ENCODE results near the gene HOXB6.

HOXB6 gene

DNA sequence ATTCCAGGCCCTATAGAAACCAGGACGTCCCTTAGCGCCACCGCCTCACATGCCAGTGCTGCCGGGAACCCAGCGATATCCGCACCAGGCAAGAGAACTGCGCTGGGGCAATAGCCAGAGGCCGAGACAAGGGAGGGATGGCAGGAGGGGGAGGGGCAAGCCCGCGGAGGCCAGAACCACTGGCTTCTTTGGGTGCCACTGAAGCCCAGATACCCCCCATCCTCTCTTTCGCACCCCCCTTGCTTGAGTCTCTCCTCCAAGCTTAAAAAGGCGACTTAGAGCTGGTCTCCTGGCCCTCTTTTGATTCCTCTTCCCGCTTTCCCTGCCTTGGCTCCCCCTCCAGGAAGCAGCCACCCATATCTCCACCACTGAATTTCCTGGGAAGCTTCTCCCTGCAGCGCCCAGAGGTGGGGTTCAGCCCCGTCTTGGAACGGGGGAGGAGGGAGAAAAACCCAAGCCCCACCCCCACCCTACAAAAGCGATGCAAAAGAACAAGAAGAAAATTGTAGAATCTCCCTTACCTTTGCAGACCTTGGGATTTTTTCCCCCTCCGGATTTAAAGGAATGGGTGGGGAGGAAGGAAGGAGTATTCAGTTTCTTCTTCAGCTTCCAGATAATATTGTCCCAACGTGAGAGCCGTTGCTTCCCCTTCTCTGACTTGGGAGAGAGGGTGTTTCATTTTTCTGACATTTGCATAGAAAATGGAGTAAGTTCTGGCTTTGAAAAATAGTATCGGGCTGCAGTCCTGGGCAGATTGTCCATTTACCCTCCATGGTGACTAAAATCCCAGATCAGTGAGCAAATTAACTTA is 622 bp downstream of the HOXB6 start:
- Histone ChIP-seq H3K9me3 (ENCODE audit: insufficient read depth, low read depth, low read length) (no peaks in the 10 kb centered on the region), H3K4me1 (ENCODE audit: insufficient read depth, low read length) (no peaks in the 10 kb centered on the region; the same call in 1 of the 2 replicates), H3K27ac (ENCODE audit: low read depth, low read length) (no peak overlapping the region), H3K9ac (ENCODE audit: low read depth, low read length) (no peak overlapping the region), H3K27me3 (ENCODE audit: insufficient read depth, low read length) (peaks cover 100% of the 10 kb centered on the region), H3K36me3 (ENCODE audit: insufficient read depth, low read length) (no peaks in the 10 kb centered on the region), H3K4me3 (ENCODE audit: low read length) (no peak overlapping the region)
- WGBS: 5% methylated on average over 16 of the region's 21 CpGs

DNA sequence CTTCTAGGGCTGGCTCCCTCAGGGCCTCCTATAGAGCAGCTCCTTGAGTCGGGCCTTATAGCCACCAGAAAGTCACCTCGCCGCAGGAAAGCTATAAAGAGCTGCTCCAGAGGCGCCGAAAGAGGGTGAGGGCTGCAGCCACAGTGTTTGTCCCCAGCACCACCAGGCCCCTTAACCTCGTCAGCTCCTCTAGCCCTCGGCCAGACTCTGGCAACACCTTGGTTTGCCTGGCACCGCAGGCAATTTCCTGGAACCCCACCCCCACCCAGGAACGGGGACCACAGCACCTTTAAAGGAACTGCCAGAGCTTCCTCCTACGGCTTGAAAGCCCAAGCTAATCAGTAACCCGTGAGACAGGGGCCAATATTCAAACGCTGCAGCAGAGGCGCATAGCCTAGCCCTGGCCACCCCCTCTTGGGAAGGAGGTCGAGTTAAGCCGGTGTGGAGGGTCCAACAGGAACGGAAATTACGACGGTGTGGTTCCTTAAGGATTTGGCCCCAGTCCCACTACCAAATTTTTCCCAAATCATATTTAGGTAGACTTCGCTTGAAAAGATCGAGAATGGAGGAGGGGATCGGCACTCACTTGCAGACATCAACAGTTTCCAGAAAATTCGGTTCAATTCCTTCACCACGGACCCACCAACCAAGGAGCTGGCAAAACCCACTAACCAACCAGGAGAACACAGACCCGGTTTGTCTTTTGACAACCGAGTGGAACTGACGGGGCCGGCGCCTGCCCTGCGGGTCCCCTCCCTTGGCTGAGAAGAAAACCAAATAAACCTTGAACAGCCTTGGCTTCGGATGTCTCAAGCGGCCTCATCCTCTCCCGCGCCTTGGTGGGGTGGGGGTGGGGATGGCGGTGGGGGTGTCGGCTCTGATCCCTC is 3.0 kb downstream of the HOXB6 start:
- H3K4me1 ChIP-seq (ENCODE audit: insufficient read depth, low read length): no peaks in the 10 kb centered on the region; the same call in 1 of the 2 replicates
- no peaks in the 10 kb centered on the region for H3K36me3 ChIP-seq (ENCODE audit: insufficient read depth, low read length)
- H3K9me3 ChIP-seq (ENCODE audit: insufficient read depth, low read depth, low read length): no peaks in the 10 kb centered on the region
- H3K4me3 ChIP-seq (ENCODE audit: low read length): no peak overlapping the region
- no peak overlapping the region for H3K27ac ChIP-seq (ENCODE audit: low read depth, low read length)
- H3K9ac ChIP-seq (ENCODE audit: low read depth, low read length): no peak overlapping the region
- peaks cover 100% of the 10 kb centered on the region for H3K27me3 ChIP-seq (ENCODE audit: insufficient read depth, low read length)
- WGBS: 8% methylated on average over 29 of the region's 35 CpGs

DNA sequence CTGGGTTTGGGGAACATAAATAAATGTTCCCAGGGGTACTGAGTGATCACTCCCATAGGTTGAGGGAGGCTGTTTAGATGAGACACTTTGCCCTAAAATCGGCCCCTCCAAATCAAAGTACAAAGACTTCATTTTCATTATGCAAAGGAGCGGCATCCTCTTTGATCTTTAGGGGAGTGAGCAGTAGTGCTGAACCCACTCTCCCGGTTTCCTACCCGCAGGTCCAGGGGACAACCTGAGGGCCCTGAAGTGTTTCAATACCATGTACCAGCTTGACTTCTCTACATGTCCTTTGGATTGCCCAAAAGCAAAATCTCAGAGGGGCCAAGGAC is 3.6 kb downstream of the HOXB6 start:
- peaks cover 100% of the 10 kb centered on the region for H3K27me3 ChIP-seq (ENCODE audit: insufficient read depth, low read length)
- H3K4me1 ChIP-seq (ENCODE audit: insufficient read depth, low read length): peaks cover 5% of the 10 kb centered on the region; the same call in 1 of the 2 replicates
- H3K9me3 ChIP-seq (ENCODE audit: insufficient read depth, low read depth, low read length): no peaks in the 10 kb centered on the region
- H3K27ac ChIP-seq (ENCODE audit: low read depth, low read length): no peak overlapping the region
- H3K4me3 ChIP-seq (ENCODE audit: low read length): no peak overlapping the region
- WGBS: 3% methylated on average over 4 of the region's 4 CpGs
- H3K36me3 ChIP-seq (ENCODE audit: insufficient read depth, low read length): no peaks in the 10 kb centered on the region
- H3K9ac ChIP-seq (ENCODE audit: low read depth, low read length): no peak overlapping the region

DNA sequence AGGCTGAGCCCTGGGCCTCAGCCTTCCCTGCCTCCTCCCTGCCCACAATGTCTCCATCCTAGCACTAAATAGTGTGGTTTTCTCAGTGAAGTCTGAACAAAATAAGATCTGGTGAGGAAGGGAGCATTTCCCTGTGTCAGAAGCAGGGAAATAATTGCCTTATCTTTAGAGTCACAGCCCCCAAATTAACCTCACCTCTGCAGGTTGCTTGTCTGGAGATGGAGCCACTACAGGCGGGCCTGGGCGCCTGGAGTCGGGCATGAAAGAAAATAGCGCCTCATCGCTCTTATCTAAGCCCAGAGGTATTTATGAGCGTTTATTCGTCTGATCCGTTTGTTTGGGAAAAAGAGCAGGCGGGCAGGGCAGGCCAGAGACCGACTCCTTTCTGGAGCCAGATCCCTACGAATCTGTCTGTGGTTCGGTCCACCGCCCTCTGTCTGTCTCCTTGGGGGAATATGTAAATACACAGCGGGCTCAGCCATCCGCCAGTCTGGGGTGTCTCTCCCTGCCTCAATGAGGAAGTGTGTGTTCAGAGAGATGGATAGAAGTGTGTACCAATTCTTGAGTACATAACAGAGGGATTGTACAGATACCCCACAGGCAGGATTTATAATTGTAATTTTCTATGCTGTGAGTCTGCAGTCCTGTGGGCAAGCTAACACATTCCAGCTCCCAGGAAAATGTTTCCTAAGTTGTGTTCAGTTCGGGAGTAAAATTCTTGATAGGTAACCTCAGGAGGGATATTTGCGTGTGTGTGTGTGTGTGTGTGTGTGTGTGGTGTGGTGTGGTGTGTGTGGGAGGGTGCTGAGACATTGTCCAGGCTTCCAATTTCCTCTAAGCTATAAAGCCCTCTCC is 4.3 kb downstream of the HOXB6 start:
- Histone ChIP-seq H3K9ac (ENCODE audit: low read depth, low read length) (no peak overlapping the region), H3K4me1 (ENCODE audit: insufficient read depth, low read length) (peaks cover 8% of the 10 kb centered on the region; the same call in 1 of the 2 replicates), H3K36me3 (ENCODE audit: insufficient read depth, low read length) (no peaks in the 10 kb centered on the region), H3K4me3 (ENCODE audit: low read length) (no peak overlapping the region), H3K9me3 (ENCODE audit: insufficient read depth, low read depth, low read length) (no peaks in the 10 kb centered on the region), H3K27ac (ENCODE audit: low read depth, low read length) (no peak overlapping the region), H3K27me3 (ENCODE audit: insufficient read depth, low read length) (peaks cover 100% of the 10 kb centered on the region)
- WGBS: 5% methylated on average over 17 of the region's 17 CpGs

DNA sequence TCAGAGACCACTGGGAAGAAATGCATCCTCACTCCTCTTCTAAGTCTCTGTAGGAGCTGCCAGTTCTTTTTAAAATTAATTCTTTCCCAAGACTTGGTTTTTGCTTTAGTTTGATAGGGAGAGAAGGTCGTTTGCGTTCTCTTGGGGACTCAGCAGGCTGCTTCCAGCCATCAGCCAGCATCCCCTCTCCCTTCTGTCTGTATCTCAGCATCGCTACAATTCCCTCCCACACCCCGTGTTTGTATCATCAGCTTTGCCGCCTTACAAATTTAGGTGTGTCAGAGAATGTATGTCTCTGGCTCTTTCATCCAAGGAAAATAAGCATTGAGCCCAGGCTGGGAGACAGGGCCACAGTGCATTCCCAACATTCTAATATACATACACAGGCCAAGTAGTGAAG is 5.4 kb downstream of the HOXB6 start:
- Histone ChIP-seq H3K9me3 (ENCODE audit: insufficient read depth, low read depth, low read length) (no peaks in the 10 kb centered on the region), H3K9ac (ENCODE audit: low read depth, low read length) (no peak overlapping the region), H3K36me3 (ENCODE audit: insufficient read depth, low read length) (no peaks in the 10 kb centered on the region), H3K4me1 (ENCODE audit: insufficient read depth, low read length) (peaks cover 10% of the 10 kb centered on the region), H3K27me3 (ENCODE audit: insufficient read depth, low read length) (peaks cover 100% of the 10 kb centered on the region), H3K4me3 (ENCODE audit: low read length) (no peak overlapping the region), H3K27ac (ENCODE audit: low read depth, low read length) (no peak overlapping the region)
- 9% methylated on average over 5 of the region's 5 CpGs for WGBS

GRCh38 chr17:48598736-48599135 is 6.0 kb downstream of the HOXB6 start:
- Histone ChIP-seq H3K4me3 (ENCODE audit: low read length) (no peak overlapping the region), H3K4me1 (ENCODE audit: insufficient read depth, low read length) (peaks cover 15% of the 10 kb centered on the region)

GRCh38 chr17:48597778-48598631 is 6.8 kb downstream of the HOXB6 start:
- peaks cover 15% of the 10 kb centered on the region for H3K4me1 ChIP-seq (ENCODE audit: insufficient read depth, low read length)
- no peak overlapping the region for H3K27ac ChIP-seq (ENCODE audit: low read depth, low read length)
- no peak overlapping the region for H3K4me3 ChIP-seq (ENCODE audit: low read length)
- H3K36me3 ChIP-seq (ENCODE audit: insufficient read depth, low read length): no peaks in the 10 kb centered on the region
- H3K9me3 ChIP-seq (ENCODE audit: insufficient read depth, low read depth, low read length): no peaks in the 10 kb centered on the region
- no peak overlapping the region for H3K9ac ChIP-seq (ENCODE audit: low read depth, low read length)
- 2% methylated on average over 64 of the region's 68 CpGs for WGBS
- peaks cover 100% of the 10 kb centered on the region for H3K27me3 ChIP-seq (ENCODE audit: insufficient read depth, low read length)

More at GRCh38 chr17:48598736-48599135, 6.0 kb downstream of the HOXB6 start:
- Histone ChIP-seq H3K27me3 (ENCODE audit: insufficient read depth, low read length) (peaks cover 100% of the 10 kb centered on the region), H3K27ac (ENCODE audit: low read depth, low read length) (no peak overlapping the region), H3K9ac (ENCODE audit: low read depth, low read length) (no peak overlapping the region), H3K9me3 (ENCODE audit: insufficient read depth, low read depth, low read length) (no peaks in the 10 kb centered on the region), H3K36me3 (ENCODE audit: insufficient read depth, low read length) (no peaks in the 10 kb centered on the region)
- 12% methylated on average over 5 of the region's 7 CpGs for WGBS

DNA sequence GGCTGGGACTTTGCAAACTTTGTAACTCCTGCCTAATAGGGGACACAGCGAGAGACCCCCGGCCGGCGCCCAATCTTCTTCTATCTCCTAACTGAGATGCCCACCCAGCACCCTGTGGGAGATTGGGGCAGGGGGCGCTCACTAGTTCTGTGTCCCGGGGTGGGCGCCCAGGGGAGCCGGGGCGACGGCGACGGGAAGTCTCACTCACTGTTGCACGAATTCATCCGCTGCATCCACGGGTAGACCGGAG is 7.3 kb downstream of the HOXB6 start:
- 3% methylated on average over 16 of the region's 16 CpGs for WGBS
- Histone ChIP-seq H3K4me1 (ENCODE audit: insufficient read depth, low read length) (peaks cover 15% of the 10 kb centered on the region), H3K27me3 (ENCODE audit: insufficient read depth, low read length) (peaks cover 100% of the 10 kb centered on the region), H3K4me3 (ENCODE audit: low read length) (no peak overlapping the region), H3K27ac (ENCODE audit: low read depth, low read length) (no peak overlapping the region), H3K9ac (ENCODE audit: low read depth, low read length) (no peak overlapping the region), H3K9me3 (ENCODE audit: insufficient read depth, low read depth, low read length) (no peaks in the 10 kb centered on the region), H3K36me3 (ENCODE audit: insufficient read depth, low read length) (no peaks in the 10 kb centered on the region)

- Histone ChIP-seq H3K9me3 (ENCODE audit: insufficient read depth, low read depth, low read length) (no peaks in the 10 kb centered on the region), H3K9ac (ENCODE audit: low read depth, low read length) (no peak overlapping the region), H3K36me3 (ENCODE audit: insufficient read depth, low read length) (no peaks in the 10 kb centered on the region), H3K4me3 (ENCODE audit: low read length) (no peak overlapping the region), H3K4me1 (ENCODE audit: insufficient read depth, low read length) (peaks cover 15% of the 10 kb centered on the region), H3K27ac (ENCODE audit: low read depth, low read length) (no peak overlapping the region), H3K27me3 (ENCODE audit: insufficient read depth, low read length) (peaks cover 100% of the 10 kb centered on the region)
- 5% methylated on average over 24 of the region's 26 CpGs for WGBS
These were observed 7.9 kb downstream of the HOXB6 start for GRCh38 chr17:48596735-48597527.
